Stimulated activated CD4-positive, alpha-beta T cell treated with anti-CD3 and anti-CD28 coated beads, Interleukin-12 subunit alpha, Interleukin-12 subunit beta, amount 100 ng/mL, for 24 hours (primary cell): ENCODE measurements around the gene SRGAP3.

ENCODE experiments used
- DNase-seq, 2 experiments: peaks; one replicate each; pipeline ENCODE4 v3.0.0-alpha.2; 2020; ENCODE audit warnings: low read depth in 2 of 2

The SRGAP3 gene

DNA sequence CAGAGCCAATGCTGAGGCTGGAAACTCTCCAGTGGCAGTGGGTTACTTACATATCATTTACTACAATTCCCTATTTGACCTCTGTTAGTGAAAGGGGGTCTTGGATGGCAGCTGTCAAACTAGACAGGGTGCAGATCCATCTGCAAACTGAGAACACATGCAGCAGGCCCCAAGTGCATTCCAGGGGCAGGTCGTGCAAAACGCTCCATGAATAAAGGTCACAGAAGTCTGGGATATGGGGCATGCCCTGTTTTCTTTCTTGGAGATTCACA is 261.1 kb downstream of the SRGAP3 start:
- no peak for DNase-seq

DNA sequence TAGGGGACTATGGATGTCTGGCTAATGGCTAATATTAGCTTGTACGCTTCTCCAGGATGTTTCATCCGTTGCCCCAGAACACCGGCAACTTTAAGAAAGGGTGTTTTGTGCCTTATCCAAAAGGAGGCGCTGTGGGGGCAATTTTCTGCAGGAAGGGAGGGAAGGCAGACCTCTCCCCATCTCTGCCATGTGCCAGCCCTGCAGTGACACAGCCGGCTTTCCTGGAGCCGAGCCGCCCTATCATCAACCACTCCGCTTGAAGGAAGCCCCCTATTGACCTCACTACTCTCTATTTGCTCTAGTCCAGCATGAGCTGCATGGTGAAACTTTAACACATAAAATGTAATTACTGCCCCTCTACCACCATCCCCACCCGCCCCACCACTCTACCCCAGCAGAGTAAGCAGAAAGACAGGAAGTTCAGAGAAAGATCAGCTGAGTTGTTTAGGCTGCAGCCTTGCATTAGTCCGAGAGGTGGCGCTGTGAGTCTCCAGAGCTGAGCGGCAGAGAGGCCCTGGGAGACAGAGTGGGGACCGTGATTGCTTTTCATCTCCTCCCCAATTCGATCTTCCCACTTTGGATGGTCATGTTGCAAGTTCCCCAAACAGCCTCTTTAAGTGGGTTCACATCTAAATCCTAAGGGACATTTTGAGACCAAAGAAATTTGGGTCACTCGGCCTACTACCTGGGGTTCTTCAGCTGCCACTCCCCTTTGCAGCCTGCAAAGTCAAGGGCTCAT is 261.6 kb downstream of the SRGAP3 start:
- peak; percentile 30 to 46 for DNase-seq

DNA sequence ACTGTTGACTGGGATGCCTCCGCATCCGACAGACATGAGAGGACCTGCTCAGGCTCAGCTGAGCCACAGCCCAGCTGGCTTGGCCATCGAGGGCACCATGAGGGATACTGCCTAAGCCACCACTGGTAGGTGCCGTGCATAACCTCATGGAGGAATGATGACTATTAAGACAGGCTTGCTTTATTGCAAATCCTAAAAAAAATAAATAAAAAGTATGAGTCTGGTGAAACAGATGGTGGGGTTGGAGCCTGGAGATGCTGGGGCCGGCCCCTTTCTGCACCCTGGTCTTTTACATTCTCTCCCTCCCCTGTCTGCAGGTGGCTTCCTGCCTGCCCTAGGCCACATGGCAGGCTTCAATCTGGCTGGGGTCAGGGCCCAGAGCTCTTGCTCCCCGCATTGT is 262.2 kb downstream of the SRGAP3 start:
- DNase-seq, result no peak

DNA sequence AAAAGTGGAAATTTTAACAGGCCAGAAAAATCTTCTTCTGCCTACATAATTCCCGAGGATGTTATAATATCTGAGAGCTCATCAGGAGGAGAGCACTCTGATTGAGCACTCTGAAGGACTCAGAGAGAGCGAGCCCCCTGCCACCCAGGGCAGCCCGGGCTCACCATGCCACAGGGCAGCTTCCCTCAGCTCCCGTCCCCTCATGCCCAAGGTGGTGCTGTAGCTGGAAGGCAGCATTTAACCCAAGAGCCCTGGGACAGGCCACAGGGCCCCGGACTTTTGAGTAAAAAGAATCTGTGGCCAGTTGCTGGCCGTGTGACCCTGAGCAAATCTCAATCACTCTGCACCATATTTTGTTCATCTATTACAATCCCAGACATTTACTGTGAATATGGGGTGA is 262.7 kb downstream of the SRGAP3 start:
- DNase-seq, result no peak

DNA sequence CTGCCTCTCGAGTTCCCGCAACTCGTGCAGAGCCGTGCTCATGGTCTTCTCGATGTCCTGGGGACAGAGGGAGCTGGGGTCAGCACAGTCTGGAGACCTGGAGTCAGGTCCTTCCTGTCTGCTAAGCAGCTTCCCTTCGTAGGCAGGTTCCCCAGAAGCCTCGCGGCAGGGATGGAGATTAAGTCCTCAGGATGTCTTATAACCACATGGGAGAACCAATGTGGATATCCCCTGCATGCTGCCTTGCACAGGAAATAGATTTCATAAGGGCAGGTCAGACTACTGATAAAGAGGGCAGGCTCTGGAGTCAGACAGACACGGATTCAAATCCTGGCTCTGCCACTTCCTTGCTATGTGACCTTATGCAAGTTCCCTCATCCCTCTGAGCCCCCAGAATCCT is 263.6 kb downstream of the SRGAP3 start:
- DNase-seq, result no peak

DNA sequence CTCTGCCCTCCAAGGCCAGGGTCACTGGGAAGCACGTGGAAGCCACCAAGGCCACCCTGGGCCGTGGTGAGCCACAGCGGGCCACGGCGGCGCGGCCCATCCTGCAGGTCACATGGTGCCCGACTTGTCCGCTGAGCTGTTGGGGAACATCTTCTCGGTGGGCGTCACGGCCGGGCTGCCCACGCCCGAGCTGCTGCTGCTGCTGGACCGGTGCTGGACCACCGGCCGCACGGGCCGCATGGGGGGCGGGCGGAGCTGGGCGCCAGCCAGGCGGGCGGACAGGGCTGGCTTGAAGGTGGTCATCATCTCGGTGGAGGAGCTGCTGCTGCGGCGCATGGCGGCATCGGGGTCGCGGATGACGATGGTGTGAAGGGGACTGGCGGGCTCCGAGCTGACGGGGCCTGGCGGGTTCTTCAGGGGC is 264.0 kb downstream of the SRGAP3 start:
- DNase-seq, result no peak

DNA sequence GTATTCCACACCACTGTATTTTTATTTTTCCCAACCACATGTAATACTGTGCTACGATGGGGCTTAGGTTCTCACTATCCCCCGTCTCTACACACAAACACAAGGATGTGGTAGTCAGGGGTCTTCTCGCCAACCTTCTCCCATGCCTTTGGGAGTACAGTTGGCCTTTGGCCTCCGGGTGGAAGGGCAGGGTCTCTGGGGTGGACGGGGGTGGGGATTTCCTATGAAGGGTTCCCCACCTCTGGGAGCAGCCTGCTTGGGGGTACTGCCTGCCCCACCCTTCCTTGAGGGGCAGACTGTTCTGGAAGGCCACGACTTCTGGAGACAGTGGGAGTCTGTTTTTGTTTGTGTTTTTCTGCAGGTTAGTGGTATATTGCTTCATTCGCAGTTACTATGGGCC is 264.9 kb downstream of the SRGAP3 start:
- no peak for DNase-seq

DNA sequence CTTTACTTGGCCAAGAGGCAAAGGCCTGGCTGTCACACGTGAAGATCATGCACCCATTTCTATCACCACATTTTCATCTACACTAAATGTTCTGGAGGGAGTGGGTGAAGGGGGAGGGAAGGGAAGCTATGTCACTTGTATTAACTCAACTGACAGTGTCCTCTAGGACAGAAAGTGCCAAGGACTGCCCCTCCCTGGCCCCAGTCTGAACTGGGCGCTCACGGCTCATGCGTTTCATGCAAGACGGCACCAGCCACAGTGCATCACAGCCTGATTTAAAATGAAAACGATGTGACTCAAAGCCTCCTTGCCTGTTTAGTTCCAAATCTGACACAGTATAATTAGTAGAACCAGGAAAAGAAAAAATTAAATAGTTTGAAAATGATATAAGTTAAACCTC is 265.4 kb downstream of the SRGAP3 start:
- no peak for DNase-seq

DNA sequence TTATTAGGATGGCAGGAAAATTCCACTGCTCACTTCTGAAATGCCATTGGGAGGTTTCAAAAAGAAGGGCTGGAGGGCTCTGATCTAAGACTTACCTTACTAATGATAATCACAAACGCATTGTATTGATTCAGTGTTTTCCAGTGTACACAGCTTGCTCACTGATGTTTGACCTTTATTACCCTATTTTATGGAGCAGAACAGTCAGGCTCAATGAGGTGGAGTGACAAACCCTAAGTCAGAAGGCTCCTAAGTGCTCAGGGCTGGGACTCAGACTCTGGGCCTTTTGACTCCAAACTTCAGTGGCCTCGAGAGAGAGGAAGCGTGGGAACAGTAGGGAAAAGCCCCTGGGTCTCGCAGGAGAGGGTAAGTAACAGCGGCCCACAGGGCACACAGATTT is 265.9 kb downstream of the SRGAP3 start:
- DNase-seq, result no peak

DNA sequence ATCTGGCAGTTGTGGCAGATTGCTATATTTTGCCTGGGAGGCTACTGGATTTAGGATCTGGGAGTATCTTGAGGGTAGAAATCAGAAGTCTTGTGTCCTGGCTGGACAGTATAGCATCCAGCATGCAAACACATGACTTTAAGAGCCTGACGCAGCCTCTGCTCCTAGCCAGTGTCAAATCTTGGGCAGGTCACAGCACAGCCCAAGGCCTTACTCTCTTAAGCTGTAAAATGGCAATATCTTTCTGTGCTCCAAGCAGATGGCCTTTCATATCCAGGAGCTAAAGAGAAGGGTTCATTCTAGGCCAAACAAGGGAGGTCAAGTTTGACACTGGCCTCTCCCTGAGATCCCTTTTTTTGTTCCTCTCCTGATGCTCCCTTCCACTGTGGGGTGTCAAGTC is 266.4 kb downstream of the SRGAP3 start:
- no peak for DNase-seq

DNA sequence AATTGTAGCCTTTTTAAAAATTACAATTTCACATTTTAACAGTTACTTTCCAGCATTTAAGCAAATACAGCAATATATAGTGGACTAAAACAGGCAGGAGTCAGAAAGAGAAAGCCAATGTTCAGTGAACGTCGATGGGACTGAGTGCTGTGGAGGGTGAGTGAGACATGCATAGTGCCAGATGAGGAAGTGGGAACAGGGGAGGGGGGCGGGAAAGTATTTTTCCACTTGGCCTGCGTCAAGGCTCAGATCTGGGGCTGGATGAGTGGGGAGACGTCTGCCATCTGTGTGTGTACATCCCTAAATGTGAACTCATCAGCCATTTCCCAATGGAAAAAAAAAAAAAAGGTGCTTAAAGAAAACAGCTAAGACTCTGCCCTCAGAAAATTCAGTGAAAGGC is 266.9 kb downstream of the SRGAP3 start:
- no peak for DNase-seq

DNA sequence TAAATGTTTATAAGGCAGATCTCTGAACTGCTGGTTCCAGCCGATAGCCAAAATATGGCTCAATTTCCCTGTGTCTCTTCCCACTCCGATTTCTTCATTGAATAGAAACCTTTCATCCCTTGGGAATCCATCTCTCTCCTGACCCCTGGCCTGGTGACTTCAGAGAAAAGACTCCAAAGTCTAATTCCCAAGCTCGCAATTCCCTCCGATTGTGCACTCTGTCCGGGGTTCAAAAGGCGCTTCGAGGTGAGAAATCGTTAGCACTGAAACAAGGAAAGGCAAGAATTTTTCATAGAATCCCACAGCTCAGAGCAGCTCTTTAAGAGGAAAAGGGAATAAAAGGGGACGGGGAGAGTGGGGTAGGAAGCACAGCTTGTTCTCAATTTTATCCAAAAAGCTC is 267.7 kb downstream of the SRGAP3 start:
- no peak for DNase-seq

DNA sequence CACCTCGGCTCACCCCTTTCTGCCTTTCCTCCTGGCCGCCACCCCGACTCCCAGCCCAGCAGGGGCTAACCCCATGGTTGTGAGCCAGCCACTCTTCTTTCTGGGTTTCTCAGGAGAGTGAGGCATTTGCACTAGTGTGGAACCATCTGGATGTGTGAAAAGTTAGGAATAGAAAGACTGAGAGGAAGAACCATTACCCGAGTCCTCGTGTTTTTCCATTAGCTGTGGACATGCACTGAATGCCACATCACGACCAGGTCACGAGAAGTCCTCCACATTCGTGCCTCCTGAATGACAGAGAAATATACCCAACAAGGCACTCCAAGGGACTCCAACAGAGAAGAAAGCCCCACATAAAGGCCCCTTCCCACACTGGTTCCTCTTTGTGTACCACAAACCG is 268.1 kb downstream of the SRGAP3 start:
- DNase-seq, result no peak

DNA sequence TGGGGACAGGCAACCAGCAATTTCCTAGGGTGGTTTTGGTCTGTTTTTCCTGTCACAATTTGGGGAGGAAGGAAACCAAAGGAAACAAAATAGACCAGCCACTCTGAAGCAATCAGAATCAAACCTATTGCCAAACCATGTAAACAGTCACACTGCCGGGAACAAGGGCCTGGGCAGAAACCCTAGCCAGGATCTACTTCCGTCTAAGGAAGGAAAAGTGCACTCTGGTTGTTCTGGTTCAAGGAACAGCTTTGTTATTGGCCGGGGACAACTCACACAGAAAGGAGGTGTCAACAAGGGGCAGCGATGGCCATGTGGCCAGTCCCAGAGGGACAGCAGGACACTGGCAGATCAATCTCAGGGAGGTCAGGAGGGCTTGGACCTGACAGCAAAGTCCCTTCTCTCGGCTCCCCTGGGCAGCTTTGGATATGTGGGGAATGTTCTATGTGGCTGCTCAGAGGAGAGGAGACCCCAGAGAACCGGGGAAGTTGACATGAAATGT is 268.6 kb downstream of the SRGAP3 start:
- no peak for DNase-seq

DNA sequence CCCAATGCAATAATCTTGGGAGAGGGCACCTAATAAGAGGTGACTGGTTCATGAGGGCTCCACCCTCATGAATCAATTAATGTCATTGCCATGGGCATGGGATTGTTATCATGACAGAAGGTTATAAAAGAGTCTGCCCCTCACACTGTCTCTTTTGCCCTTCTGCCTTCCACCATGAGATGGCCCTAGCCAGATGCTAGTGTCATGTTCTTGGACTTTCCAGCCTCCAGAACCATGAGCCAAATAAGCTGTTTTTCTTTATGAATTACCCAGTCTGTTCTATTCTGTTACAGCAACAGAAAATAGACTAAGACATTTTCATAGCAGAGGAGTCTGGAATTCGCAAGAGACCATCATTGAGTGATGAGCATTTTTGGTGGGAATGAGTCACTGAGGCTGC is 270.2 kb downstream of the SRGAP3 start:
- DNase-seq, result no peak

DNA sequence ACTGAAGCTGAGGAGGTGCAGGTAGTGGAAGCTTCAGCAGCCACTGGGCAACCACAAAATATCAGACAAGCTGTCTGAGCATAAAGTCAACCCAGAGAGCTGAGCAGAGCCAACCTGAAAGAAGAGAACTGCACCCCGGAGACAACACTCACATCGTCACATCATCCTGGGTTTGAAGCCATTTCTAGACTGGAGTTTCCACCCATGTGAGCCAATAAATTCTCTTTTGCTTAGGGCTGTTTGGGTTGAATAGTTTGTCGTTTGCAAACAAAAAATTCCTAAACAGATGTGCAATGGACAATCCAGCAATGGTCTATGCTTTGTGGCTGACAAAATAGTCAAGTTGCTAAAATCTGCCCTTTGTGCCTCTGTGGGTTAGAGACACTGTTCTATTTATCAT is 270.9 kb downstream of the SRGAP3 start:
- DNase-seq, result no peak

DNA sequence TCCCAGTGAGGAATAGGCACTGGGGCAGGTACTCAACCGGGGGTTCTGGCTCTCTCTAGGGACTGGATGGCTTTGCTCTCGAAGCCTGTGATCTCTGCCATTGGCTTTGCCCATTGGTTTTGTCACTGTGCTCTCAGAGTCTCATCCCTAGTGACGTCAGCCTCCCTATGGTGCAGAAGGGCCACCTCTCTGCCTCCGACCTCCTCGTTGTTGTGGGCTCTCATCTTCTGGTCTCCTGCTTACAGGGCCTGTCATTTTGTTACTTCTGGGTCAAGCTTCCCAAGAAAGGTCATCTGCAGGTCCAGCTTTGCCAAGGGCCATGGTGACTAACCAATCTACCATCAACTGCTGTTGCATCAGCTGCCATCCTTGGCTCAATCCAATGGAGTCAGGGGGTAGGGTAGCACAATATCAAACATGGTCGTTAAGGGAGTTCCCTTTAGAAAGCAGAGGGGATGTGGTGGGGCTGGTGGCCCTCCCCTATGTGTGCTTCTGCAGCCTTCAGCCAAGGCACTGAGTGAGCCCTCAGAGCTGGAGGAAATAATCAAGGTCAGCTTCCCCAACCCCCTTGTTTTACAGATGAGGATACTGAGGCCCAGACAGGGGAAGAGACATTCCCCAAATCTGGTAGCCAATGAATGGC is 272.8 kb downstream of the SRGAP3 start:
- no peak for DNase-seq

DNA sequence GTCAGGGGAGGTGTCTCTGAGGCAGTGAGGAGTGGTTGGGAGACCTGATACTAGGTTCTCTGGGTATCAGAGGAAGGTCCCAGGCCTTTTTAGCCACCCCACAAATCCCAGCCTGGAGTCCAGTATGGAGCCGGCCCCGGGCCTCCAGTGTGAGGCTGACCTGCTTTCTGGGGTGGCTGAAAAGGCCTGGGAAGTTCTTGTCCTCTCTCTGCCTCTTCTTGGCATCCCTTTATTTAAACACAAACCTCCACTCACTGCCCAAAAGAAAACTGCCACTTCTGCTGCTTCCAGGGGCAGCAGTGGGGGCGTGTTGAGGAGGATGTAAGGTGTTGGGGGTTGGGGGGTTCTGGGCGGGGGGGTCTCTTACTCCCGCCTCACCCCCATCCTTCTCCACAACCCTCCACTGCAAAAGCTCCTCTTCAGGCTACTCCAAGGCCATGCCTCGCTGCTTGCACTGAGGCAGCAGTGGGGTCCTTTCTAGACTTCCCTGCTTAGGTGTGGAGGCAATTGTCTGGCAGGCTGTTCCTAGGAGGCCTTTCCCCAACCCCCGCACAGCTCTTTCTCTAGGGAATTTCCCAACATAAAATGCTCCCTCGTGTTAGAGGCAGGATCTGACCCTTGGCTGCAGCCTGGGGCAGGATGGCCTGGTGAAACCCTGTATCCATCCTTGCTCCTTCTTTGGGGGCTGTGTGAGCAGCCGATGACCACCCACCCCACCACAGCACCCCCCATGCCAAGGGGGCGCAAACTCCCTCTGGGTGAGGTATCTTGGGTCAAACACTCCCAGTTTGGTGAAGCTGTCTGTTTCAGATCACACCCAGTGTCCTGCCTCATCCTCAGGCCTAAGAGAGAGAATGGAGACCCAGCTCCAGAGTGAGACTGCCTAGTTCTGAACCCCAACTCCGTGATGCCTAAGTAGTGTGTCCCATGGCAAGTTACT is 274.1 kb downstream of the SRGAP3 start:
- DNase-seq, result no peak

DNA sequence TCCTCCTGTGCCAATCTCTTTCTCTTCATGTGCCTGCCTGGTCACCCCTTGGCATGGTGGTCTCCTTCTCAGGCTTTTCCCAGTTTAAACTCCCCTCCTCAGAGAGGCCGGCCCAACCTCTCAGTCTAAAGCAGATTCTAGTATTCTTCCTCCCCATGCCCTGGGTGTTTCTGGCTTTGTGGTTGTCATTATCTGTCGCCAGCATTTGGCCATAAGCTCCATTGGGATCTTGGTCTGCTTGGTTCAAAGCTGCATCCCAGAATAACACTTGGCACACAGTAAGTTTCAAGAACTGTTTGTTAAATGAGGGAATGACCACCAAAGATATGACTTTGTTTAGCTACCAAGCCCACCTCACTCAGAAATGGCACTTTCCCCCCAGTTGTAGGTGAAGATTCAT is 275.0 kb downstream of the SRGAP3 start:
- no peak for DNase-seq

DNA sequence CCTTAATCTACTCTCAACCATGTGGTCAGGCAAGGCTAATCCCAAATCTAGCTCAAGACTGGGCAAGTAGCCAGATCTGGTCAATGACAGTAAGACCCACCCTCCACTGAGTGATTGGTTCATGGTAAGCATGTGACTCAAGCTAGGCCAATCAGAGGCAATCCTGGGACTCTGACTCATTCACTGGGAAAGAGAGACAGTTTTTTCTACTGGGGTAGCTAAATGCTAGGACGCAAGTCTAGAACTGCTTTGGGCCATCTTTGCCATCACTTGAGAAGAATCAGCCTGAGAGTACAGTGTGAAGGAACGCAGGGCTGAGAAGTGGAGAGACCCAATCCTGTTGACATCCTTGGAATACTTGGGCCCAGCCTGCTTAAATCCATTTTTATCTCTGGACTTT is 276.8 kb downstream of the SRGAP3 start:
- DNase-seq, result no peak

DNA sequence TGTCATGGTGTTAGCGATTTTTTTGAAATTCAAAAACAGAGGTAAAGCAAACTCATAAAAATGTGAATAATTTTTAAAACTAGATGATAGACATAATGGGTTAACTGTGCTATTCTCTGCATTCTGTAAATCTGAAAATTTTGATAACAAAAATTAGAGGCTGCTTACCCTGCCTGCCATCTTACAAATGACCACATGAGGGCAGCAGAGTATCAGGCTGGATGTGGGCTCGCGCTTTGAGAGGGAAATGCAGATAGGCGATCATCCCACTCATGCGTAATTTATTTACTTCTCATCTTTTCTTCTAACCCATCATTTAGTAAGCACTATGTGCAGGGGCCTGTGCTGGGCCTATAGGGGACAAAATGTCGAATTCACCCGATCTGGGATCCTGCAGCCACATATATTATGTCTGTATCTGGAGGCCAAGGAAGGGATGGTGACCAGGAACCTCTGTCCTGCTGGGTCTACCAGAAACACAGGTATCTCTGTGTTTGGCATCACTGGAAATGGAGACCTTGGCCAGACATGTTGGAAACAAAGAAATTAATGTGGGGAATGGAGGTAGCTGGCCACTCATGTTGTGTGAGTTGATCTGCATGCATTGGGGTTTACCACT is 278.4 kb downstream of the SRGAP3 start:
- DNase-seq, result peak; percentile 55 to 70

DNA sequence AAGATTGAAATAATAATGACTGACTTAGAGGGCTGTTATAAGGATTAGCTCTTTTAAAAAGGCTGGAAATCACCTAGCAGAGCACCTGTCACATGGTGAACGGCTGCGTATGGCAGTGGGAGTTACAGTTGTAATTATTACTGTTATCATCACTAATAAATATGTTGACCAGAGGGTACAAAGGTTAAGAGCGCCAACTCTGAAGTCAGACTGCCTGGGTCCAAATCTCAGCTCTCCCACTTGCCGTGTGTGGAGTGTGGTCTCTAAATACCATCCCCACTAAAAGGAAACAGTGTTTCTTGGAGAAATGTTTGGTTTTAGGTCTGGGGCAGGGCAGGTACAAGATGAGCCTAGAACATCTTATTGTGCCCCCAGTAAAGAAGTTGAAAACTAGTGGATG is 280.2 kb downstream of the SRGAP3 start:
- no peak for DNase-seq
